Fibroblast of skin of right biceps (primary cell): ENCODE measurements around the gene ACRBP.

ENCODE experiments used
- DNase-seq: peaks from one replicate; pipeline ENCODE4 v3.0.0-alpha.2; 2013

Gene ACRBP

DNA sequence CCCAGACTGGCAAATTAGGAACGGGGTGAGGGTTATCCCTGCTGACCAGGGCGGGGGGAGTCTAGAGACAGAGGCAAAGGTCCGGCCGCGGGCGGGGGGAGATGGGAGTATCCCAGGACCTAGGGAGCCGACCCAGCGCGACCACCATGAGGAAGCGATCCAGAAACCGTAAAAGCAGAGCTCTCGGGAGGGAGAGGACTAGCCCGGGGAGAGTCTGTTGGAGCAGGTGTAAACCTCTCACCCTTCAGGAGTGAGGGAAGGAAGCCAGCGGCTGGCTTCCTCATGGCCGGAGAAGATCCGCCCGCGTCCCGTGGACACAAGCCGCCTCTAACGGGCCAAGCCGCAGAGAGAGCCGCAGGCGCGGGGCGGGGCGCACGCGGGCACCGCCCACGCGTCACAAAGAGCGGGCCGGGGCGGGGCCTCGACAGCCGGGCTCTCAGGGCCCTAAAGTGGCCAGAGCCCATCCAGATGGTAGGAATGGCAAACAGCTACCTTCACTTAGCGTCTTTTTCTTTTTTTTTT is at the start of gene ACRBP:
ACRBP (minus strand) TSS at position 350 of the 522 bp plus-strand sequence; CDS start at position 284, 66 bp downstream.
- DNase-seq: peak; percentile 51

DNA sequence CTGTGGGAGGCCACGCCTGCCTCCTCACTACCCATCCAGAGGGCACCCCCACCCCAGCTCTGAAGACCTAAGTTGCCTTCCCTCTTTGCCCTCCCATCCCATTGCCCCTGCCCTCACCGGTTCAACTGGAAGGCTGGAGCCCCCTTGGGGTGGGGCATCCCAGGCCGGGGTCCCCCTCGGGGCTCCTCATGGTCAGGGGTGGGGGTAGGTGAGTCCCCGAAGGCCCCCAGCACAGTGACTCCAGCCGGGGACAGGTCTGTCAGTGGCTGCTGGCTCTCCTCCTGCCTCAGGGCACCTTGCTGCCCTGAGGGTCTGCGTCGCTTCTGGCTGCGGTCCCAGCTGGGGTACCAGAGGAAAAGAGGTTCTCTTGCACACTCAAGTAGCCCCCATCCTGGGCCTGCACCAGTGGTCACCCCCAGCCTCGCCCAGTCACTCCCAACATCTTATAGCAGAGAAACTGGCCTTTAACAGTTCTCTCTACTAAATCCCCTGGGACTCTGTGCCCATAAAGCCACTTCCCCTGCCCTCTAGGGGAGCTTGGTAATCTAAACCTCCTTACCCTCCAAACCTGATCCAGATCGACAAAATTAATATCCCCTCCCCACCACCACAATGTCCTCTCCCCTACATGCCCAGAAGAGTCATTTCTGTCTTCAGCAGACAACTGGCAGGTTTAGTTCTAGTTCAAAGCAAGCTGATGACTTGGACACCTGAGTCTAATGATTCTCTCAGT is 48.2 kb upstream of the ACRBP start:
- no peak for DNase-seq

DNA sequence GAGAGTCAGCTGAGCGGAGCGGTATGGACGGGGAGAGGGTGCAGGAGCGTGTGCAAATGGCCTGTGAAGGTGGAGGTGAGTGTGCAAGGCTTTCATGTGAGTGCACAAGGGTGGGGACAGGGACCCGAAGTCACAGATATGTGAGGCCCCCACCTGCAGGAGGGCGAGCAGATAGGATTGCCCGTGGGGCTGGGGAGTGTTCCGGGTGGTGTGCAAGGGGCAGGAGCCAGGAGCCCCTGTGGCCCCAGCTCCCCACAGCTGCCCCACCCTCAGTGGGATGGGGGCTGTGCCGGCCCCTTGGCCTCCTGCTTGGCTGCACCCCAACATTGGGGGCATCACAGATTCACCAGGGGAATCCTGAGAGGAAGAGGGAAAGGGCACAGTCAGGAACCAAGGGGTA is 47.5 kb upstream of the ACRBP start:
- DNase-seq: no peak

GRCh38 chr12:6693832-6694355 is 46.7 kb upstream of the ACRBP start:
- no peak for DNase-seq

- no peak for DNase-seq
Measured at GRCh38 chr12:6692888-6693287, 45.7 kb upstream of the ACRBP start.

DNA sequence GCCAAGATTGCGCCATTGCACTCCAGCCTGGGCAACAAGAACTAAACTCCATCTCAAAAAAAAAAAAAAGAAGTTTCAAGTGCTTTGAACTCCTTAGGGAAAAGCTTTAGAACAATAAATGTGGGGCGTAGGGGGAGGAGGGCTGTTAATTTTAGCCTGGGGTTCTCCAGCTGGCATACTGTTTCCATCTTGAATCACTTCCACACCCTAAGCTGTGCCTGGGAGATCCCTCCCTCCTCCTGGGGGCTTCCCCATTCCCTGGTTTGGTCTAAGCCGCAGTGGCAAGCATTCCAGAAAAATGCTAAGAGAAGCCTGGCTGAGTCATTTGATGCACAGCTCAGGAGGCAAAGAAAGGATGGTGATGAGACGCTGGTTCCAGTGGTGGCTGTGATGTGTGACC is 44.2 kb upstream of the ACRBP start:
- DNase-seq: peak; percentile 73

DNA sequence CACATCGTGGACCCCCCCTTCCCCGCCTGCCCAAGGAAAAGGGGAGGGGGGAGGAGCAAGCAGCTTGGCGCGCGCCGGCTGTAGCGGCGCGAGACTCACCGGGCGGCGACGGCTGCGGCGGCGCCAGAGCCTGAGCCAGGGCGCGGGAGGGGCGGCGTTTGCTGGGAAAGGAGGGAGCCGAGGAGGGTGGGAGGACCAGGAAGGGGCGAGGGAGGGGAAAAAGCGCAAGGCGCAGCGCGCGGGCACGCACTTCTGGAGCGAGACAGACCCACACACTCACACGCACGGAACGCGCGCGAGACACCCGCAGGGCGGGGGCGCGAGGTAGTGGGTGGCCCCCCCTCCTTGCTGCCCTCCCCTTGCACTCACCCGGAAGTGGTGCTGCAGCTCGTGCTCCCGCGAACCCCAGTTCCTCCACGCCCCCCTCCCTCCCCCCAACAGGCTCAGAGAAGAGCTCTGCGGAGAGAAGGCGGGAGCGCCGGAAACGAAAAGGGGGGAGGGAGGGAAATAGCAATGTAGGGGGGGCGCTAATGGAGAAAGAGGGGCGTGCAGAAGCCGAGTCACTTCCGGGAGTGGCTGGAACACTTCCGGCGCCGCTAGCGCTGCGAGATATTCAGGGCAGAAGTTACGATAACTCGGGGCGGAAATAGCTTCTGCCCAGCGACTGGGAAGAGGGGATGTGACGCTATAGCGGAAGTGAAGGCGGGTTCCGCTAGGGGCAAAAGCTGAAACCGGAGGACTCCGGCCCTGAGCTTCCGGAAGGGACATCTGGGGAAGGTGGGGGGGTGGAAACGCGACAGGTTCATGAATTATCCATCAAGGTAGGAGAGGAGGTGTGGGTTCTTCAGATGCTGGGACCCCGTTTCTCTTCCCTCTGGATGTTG is 42.0 kb upstream of the ACRBP start, which contains the start of gene ZNF384:
ZNF384 (minus strand) TSS at position 377 of the 884 bp plus-strand sequence. CDS start 9,855 bp downstream, outside the sequence.
- DNase-seq: peak; percentile 100

- peak; percentile 40 for DNase-seq
Measured at GRCh38 chr12:6688543-6688998, 41.3 kb upstream of the ACRBP start.

DNA sequence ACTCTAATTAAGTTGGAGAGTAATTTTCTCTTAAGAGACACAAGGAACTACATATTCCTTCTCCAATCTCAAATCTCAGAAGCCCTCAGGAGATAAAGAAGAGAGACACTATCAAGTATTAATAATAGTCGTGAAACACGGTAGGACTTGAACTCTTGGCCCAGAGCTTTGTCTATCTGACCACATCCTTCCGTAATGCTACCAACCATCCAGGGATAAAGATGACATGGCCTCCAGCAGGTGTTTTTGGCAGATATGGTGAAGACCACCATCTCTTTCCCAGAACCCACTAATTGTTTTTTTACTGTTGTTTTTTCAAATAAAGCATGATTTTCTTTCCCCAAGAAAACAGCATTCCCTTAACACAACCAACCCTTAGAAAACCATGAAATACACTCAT is 38.6 kb upstream of the ACRBP start:
- DNase-seq: no peak

GRCh38 chr12:6684609-6685008 is 37.4 kb upstream of the ACRBP start:
- no peak for DNase-seq

- DNase-seq: no peak
Measured at GRCh38 chr12:6676962-6677361, 29.7 kb upstream of the ACRBP start.

GRCh38 chr12:6672143-6672542 is 24.9 kb upstream of the ACRBP start:
- DNase-seq: no peak

DNA sequence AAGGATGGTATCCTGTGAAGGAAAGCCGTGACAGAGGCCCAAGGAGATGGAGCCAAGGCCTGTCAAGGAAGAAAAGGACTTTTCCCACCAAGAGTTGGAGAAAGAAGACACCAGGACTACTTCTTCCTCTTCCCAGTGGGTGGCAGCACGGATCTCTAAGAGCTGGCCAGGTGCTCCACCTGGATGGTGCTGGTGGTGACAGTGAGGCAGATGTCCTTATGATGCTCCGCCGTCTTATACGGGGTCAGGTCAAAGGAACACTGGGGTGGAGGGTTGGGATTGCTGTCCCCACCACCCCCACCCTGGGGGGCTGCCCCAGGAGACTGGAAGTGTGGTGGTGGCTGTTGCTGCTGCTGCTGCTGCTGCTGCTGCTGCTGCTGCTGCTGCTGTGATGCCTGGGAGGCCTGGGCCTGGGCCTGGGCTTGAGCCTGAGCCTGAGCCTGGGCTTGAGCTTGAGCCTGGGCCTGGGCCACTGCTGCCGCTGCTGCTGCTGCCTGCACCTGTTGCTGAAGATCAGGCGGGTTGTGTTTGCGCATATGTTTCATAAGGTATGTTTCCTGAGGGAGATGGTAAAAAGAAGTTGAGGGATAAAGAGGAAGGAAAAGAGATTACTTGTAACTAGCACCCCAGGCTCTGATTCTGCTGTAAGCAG is 20.5 kb upstream of the ACRBP start:
- no peak for DNase-seq

DNA sequence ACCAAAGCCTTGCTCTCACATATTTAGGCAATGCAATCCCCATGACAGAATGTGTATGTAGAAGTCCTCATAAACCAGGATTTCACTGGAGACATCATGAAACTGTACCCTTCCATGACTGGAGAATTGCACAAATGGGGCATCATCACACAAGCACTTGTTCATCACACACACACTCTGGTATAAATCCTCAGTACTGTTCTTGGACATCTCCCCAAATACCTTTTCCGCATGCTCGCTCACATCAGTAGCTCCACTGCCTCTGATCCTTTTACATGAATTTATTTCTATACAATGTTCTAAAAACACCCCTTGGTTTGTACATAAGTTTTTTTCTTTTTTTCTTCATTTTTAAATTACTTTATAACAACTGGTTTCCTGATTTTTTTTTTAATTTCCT is 19.0 kb upstream of the ACRBP start:
- DNase-seq: no peak

- DNase-seq: no peak
Measured at GRCh38 chr12:6664902-6665301, 17.7 kb upstream of the ACRBP start.

- DNase-seq: peak; percentile 100
Measured at GRCh38 chr12:6662906-6663742, 15.9 kb upstream of the ACRBP start, which contains the start of gene ING4. ING4 (minus strand) TSS chr12:6663119; CDS start chr12:6663101, 18 bp downstream.

DNA sequence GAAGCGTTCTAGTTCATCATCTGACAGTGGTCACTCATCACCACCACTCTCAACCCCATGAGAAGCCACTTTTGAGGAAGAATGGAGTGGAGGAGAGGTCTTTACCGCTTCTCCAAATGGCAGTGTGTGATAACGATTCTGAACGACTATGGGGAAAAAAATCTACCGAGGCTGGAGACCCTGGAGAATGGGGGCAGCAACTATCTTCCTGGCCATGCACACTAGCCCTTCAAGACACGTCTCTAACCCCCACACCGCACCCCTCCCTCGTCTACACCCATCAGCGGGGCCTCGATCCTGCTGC is 15.3 kb upstream of the ACRBP start:
- no peak for DNase-seq

GRCh38 chr12:6653987-6654386 is 6.8 kb upstream of the ACRBP start:
- DNase-seq: no peak

DNA sequence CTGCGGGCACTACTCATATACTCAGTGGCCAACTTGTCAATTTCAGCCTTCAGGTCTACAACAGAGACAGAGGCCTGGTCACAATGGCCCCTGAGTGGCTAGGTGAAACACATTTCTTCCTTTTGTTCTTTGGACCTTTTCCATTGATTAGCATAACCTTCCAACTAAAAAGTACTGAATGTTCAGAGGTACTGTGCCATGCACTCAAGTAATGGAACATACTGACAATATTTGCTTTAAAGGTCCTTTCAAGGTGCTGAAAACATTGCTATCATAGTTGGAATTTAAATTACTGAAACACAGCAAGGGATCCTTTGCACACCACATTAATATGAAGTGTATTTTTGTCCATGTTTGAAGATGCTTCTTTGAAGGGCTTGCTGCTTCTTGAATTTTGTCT is 6.1 kb upstream of the ACRBP start:
- no peak for DNase-seq

DNA sequence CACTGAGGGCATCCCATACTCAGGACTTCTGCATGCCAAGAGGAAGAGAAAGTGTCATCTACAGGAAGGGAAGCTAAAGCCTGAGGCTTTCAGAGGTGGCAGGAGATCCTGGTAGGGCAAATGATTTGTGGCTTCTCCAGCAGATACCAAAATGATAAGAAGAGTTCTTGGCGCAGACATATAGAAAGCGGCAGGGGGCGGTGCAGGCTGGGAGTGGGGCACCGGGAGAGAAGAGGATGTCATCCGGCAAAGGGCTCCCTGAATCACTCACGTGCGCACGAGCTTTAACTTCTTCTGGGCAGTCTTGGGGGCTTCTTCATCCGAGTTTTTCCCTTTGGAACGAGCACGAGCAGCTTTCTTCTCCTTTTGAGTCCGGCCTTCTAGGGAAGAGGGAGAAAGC is 5.2 kb upstream of the ACRBP start:
- no peak for DNase-seq

- no peak for DNase-seq
Measured at GRCh38 chr12:6650832-6651231, 3.6 kb upstream of the ACRBP start.
